Natural killer cell treated with Interleukin-12 subunit alpha and Interleukin-12 subunit beta and Interleukin-15 and Interleukin-18, amount 100 ng/mL, for 72 hours (primary cell): Measurements from ENCODE around the gene NBL1. TPM values are rescaled to one million over a fixed set of nuclear protein-coding genes. Genes with fewer than 3 reads are reported as not detected.
A peak's percentile ranks its signal among the peaks of the same experiment; 100 is the strongest.

Experiments used
- ATAC-seq, 2 donors: fragments of 150-1000 bp; cut with Tn5 transposase in 1 of 2; sonication (Bioruptor Pico), chemical (Tn5 transposase) in 1 of 2; 2 replicates each; pipeline ENCODE4 v1.10.0; 2021
- DNase-seq: peaks from one replicate; pipeline ENCODE4 v3.0.0; 2022; ENCODE audit warnings: low spot score
- H3K27ac Mint-ChIP-seq, 2 donors: 1 replicate in 1 of 2; 2 replicates in 1 of 2; pipeline ENCODE4 v1.8.0; 2022; ENCODE audit warnings: mixed read lengths in 2 of 2, mild to moderate bottlenecking in 1 of 2, moderate library complexity in 1 of 2
- H3K27me3 Mint-ChIP-seq, 2 donors: 1 replicate in 1 of 2; 2 replicates in 1 of 2; pipeline ENCODE4 v1.8.0; 2022; ENCODE audit warnings: mixed read lengths in 2 of 2
- H3K36me3 Mint-ChIP-seq: one replicate; pipeline ENCODE4 v1.8.0; 2022; ENCODE audit warnings: mixed read lengths
- H3K4me1 Mint-ChIP-seq, 2 donors: 1 replicate in 1 of 2; 2 replicates in 1 of 2; pipeline ENCODE4 v1.8.0; 2022; ENCODE audit warnings: low read depth in 2 of 2, mixed read lengths in 2 of 2, mild to moderate bottlenecking in 1 of 2
- H3K4me3 Mint-ChIP-seq: one replicate; pipeline ENCODE4 v1.8.0; 2022; ENCODE audit warnings: mixed read lengths
- H3K9me3 Mint-ChIP-seq: 2 replicates; pipeline ENCODE4 v1.8.0; 2022; ENCODE audit warnings: mixed read lengths
- total RNA-seq, 2 donors: library from RNA; stranded (reverse); gene quantifications; one replicate each; pipeline ENCODE4 v1.2.3, GENCODE V29; 2022

NBL1 gene
- total RNA-seq, 2 donors from 2014 or later, result 9.3 to 24.4 TPM

DNA sequence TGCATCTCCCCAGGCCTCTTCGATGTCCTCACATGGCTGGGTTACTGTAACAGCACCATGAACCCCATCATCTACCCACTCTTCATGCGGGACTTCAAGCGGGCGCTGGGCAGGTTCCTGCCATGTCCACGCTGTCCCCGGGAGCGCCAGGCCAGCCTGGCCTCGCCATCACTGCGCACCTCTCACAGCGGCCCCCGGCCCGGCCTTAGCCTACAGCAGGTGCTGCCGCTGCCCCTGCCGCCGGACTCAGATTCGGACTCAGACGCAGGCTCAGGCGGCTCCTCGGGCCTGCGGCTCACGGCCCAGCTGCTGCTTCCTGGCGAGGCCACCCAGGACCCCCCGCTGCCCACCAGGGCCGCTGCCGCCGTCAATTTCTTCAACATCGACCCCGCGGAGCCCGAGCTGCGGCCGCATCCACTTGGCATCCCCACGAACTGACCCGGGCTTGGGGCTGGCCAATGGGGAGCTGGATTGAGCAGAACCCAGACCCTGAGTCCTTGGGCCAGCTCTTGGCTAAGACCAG, 34.9 kb downstream of the NBL1 start:
- no peaks in the 10 kb centered on the region for H3K4me1 Mint-ChIP-seq
- H3K36me3 Mint-ChIP-seq, result no peaks in the 10 kb centered on the region
- H3K9me3 Mint-ChIP-seq, result no peaks in the 10 kb centered on the region
- H3K27me3 Mint-ChIP-seq, result peaks cover 0 to 11% of the 10 kb centered on the region in 2 donors
- H3K4me3 Mint-ChIP-seq, result no peak overlapping the region
- no peak overlapping the region for H3K27ac Mint-ChIP-seq
- no peak for DNase-seq
- ATAC-seq, result peak in 1 of 2 donors; percentile 20

DNA sequence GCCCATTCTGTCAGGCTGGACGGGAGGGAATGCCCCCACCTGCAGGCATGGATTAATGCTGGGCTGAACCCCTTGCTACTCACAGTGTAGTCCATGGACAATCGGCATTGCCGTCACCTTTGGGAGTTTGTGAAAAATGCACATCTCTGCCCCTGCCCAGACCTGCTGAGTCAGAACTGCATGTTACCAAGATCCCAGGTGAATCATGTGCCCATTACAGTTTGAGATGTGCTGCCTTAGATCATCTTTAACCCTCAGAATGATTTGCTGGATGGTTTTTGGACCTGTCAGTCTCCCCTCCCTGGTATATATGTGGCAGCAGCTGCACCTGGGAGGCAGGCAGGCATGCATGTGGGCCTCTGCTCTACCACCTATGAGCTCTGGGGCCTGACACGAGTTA, 35.6 kb downstream of the NBL1 start:
- DNase-seq (no peak), ATAC-seq (no peak)
- Mint-ChIP-seq H3K9me3 (no peaks in the 10 kb centered on the region), H3K27me3 (peaks cover 0 to 10% of the 10 kb centered on the region in 2 donors), H3K36me3 (no peaks in the 10 kb centered on the region), H3K4me3 (no peak overlapping the region), H3K27ac (no peak overlapping the region), H3K4me1 (no peaks in the 10 kb centered on the region)

DNA sequence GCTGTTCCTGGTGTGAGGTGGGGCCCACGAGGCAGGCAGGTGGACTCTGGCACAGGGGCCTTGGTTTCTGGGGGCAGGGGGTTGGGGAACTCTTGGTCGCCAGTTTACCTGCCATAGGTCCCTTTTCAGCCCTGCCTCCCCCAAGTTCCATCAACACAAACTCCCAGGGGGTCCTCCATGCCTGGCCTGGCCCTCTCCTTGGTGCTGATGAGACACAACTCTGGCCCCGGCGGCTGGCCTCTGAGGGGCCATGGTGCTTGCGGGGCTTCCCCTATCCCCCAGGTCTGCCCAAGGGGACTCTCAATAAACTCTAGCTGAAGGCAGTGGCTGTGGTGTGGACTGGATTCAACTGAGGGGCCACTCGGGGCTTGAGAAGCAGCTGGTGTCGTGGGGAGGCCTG, 36.5 kb downstream of the NBL1 start:
- no peak overlapping the region for H3K27ac Mint-ChIP-seq
- DNase-seq, result no peak
- no peaks in the 10 kb centered on the region for H3K9me3 Mint-ChIP-seq
- peaks cover 0 to 6% of the 10 kb centered on the region in 2 donors for H3K27me3 Mint-ChIP-seq
- no peaks in the 10 kb centered on the region for H3K36me3 Mint-ChIP-seq
- no peak for ATAC-seq
- H3K4me1 Mint-ChIP-seq, result no peaks in the 10 kb centered on the region
- no peak overlapping the region for H3K4me3 Mint-ChIP-seq

DNA sequence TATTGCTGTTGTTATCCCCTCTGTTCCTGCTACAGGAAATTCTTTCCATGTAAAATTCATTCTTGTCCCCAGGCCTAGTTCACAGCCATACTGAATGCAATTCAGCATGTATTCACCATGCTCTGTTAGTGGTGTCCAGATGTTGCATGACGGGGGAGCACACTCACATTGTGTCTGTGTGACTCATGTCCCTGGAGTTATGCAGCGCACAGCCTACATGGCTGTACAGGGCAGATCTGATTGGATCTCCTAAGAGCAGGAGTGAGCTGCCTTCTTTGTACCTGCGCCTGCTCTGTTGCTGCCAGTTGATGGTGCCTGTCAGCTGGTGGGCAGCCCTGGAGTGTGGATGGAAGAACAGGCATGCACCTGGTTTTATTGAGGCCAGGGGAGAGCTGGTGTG, 38.1 kb downstream of the NBL1 start:
- Mint-ChIP-seq H3K4me3 (no peak overlapping the region), H3K27ac (no peak overlapping the region), H3K4me1 (peaks cover 1 to 2% of the 10 kb centered on the region in 2 donors), H3K36me3 (no peaks in the 10 kb centered on the region), H3K27me3 (no peaks in the 10 kb centered on the region), H3K9me3 (no peaks in the 10 kb centered on the region)
- no peak for DNase-seq
- no peak for ATAC-seq

DNA sequence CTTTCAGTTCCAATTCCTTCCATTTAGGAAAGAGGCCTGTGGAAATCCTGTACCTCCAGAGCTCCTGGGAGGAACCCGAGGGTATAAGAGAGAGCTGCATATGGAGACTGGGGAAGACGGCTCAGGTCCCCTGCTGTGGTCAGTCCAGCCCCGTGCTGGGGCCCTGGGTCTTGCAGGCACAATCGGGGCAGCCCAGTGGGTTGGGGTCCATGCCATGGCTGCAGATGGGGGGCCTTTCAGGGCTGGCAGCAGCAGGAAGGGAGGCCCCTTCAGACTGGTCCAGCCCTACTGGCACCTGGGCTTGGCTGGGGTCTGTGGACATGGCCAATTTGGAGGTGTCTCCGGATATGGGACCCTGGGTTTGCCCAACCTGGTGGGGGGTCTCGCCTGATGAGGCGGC, 38.8 kb downstream of the NBL1 start:
- no peaks in the 10 kb centered on the region for H3K9me3 Mint-ChIP-seq
- no peak overlapping the region for H3K4me3 Mint-ChIP-seq
- no peak overlapping the region for H3K27ac Mint-ChIP-seq
- no peaks in the 10 kb centered on the region for H3K27me3 Mint-ChIP-seq
- H3K4me1 Mint-ChIP-seq, result peaks cover 8% of the 10 kb centered on the region in 2 donors
- H3K36me3 Mint-ChIP-seq, result no peaks in the 10 kb centered on the region
- DNase-seq (no peak), ATAC-seq (no peak)

DNA sequence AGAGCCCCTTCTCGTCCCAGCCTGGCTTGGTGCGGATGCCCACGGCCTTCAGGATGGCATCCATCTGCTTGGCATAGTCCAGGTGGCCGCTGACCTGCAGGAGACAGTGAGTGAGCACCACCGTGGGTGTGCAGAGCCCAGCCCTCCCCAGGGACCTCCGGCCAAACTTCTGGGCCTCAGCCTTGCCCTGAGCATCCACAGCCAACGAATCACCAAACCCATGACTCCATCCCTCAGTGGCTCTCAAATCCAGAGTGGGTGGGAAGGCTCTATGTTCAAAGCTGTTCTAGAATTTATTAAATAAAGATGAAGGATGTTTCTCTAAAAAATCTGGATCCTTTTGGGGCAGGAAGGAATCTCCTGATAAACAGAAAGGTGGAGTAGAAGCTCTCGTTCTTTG, 39.2 kb downstream of the NBL1 start:
- Mint-ChIP-seq H3K27ac (no peak overlapping the region), H3K36me3 (no peaks in the 10 kb centered on the region), H3K4me1 (peaks cover 12 to 13% of the 10 kb centered on the region in 2 donors), H3K4me3 (no peak overlapping the region), H3K9me3 (no peaks in the 10 kb centered on the region), H3K27me3 (no peaks in the 10 kb centered on the region)
- DNase-seq (no peak), ATAC-seq (no peak)

DNA sequence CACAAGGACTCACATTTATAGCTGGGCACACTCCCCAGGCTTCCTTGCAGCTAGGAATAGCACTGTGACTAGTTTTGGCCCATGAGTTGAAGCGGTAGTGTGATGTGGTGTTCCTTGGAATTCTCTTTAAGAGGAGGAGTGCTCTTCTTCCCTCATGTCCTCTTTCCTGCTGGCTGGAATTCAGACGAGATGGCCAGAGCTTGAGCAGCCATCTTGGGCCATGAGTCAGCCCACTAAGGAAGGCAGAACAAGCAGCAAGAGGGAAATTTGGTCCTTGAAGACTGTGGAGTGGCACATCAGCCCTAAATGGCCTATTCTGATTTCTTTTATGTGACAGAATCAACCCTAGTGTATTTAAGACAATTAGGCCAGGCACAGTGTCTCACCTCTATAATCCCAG, 40.6 kb downstream of the NBL1 start:
- no peak overlapping the region for H3K4me3 Mint-ChIP-seq
- H3K9me3 Mint-ChIP-seq, result no peaks in the 10 kb centered on the region
- DNase-seq, result no peak
- ATAC-seq, result no peak
- no peak overlapping the region for H3K27ac Mint-ChIP-seq
- H3K4me1 Mint-ChIP-seq, result peaks cover 23 to 26% of the 10 kb centered on the region in 2 donors
- H3K27me3 Mint-ChIP-seq, result no peaks in the 10 kb centered on the region
- no peaks in the 10 kb centered on the region for H3K36me3 Mint-ChIP-seq

DNA sequence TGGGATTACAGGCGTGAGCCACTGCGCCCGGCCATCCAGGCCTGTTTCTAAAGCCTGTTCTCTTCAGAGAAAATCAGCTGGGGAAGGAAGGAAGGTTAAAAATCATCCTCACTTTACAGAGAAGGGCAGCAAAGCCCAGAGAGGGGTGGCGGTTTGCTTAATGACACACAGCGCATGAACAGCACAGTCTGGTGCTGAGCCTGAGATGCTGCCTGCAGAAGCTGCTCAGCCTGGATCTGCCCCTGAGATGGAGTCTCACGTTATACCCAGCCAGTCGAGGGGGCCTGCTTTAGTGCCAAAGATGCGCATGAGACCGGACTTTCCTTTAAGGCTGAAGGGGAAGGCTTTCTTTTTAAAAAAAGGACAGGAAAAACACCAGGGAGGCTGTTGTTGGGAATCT, 41.9 kb downstream of the NBL1 start:
- H3K27me3 Mint-ChIP-seq, result no peaks in the 10 kb centered on the region
- H3K4me1 Mint-ChIP-seq, result peaks cover 27 to 37% of the 10 kb centered on the region in 2 donors
- no peak overlapping the region for H3K4me3 Mint-ChIP-seq
- DNase-seq (no peak), ATAC-seq (no peak)
- H3K27ac Mint-ChIP-seq, result no peak overlapping the region
- H3K36me3 Mint-ChIP-seq, result no peaks in the 10 kb centered on the region
- no peaks in the 10 kb centered on the region for H3K9me3 Mint-ChIP-seq

DNA sequence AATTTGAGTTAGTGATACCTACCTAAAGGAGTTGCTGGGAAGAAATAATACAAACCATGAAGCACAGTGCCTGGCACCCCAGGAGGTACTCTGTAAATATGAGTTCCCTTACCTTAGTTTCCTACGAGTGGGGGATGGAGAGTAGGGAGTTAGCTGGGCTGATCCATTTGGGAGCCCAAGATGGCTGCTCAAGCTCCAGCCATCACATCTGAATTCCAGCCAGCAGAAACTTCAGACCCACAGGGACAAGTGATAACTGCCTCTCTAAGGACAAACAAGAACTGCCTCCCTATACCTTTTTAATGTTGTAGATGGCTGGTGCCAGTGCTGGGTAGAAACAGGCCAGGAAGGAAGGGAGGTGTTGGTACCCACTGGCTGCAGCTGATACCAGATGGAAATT, 43.3 kb downstream of the NBL1 start:
- Mint-ChIP-seq H3K27me3 (no peaks in the 10 kb centered on the region), H3K36me3 (no peaks in the 10 kb centered on the region), H3K4me1 (peaks cover 27 to 45% of the 10 kb centered on the region in 2 donors), H3K27ac (peak overlapping the region; percentile 34 to 73), H3K4me3 (no peak overlapping the region), H3K9me3 (no peaks in the 10 kb centered on the region)
- ATAC-seq (no peak), DNase-seq (no peak)

DNA sequence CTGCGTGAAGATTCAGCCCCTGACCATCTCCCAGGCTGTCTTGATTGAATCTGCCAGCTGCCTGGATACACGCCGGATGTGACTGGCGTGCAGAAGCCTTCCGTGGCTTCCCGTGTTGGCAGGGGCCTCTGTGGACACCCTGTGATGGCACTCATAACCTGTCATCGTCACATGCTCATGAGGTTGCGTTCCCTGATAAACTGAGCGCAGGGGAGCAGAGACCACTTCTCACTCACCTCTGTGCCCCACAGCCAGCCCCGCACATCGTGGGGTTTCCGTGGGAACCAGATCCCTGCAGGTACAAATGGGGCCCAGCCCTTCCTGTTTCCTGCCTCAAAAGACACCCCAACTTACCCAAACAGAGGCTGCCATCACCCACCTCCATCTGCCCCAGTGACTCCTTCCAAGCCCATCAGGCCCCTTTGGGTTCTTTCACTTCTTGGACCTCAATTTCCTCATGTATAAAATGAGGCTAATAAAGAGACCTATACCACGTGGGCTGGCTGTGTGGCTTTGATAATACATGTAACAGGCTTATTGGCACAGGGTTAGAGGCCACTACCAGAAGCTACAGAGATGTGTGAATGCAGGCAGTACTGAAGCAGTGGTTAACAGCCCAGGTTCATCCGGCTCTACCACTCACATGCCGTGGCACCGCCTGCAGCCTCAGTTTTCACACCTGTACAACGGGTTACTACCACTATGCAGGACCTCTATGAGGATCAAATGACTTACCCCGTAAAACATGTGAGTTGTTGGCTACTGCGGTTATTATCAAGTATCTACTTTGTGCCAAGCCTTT, 44.1 kb downstream of the NBL1 start:
- Mint-ChIP-seq H3K4me1 (peaks cover 27 to 45% of the 10 kb centered on the region in 2 donors), H3K27ac (peak overlapping the region; percentile 52 to 73), H3K9me3 (no peaks in the 10 kb centered on the region), H3K4me3 (peak overlapping the region; percentile 14), H3K27me3 (no peaks in the 10 kb centered on the region), H3K36me3 (no peaks in the 10 kb centered on the region)
- DNase-seq, result no peak
- ATAC-seq, result peak; percentile 66 to 81

DNA sequence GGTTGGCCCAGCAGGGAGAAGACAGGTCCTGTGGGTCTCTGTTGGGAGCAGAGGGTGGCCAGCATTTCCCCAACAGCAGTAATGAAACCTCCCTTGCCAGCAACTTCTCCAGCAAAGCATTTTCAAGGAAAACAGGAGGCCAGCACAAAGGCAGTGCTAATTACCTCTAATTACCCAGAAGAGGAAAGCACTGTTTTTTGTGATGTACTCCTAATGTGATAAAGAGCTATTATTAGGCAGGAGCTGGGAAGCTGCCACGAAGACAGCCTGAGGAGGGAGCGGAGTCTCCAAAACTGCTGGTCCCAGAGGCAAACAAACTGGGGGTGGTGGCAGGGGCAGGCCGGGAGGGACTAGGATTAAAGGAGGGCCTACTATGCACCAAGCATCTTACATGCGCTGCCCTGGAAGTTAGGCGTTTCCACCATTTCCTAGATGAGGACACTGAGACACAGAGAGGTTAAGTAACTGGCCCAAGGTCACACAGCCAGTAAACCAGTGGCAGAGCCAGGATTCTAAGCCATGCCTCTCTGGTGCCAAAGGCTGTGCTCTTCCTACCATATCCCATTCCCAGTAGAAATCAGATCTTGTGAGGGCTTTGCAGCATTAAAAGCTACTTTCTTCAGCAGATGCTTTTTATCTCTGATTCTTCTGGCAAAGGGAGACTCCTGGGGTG, 45.1 kb downstream of the NBL1 start:
- ATAC-seq (no peak), DNase-seq (no peak)
- Mint-ChIP-seq H3K27ac (peak overlapping the region; percentile 52 to 73), H3K4me1 (peaks cover 27 to 45% of the 10 kb centered on the region in 2 donors), H3K4me3 (peak overlapping the region; percentile 14), H3K36me3 (no peaks in the 10 kb centered on the region), H3K9me3 (no peaks in the 10 kb centered on the region), H3K27me3 (no peaks in the 10 kb centered on the region)

DNA sequence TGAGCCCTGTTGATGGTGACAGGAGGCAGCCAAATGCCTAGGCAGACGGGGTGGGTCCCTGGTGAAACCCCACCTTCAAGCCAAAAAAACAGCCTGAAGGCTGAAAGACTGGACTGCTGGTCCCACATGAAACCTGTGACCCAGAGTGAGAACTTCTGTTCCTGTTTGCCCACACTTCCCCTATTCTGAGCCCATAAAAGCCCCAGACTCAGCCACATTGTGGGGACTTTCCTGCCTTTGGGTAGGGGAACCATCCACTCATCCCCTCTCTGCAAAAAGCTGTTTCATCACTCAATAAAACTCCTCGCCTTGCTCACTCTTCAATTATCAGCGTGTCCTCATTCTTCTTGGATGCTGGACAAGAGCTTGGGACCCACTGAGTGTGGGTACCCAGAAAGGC, 45.7 kb downstream of the NBL1 start:
- H3K4me3 Mint-ChIP-seq, result no peak overlapping the region
- DNase-seq (peak; percentile 72), ATAC-seq (peak; percentile 41 to 86)
- H3K9me3 Mint-ChIP-seq, result no peaks in the 10 kb centered on the region
- H3K4me1 Mint-ChIP-seq, result peaks cover 27 to 45% of the 10 kb centered on the region in 2 donors
- no peaks in the 10 kb centered on the region for H3K36me3 Mint-ChIP-seq
- H3K27me3 Mint-ChIP-seq, result no peaks in the 10 kb centered on the region
- peak overlapping the region; percentile 35 to 67 for H3K27ac Mint-ChIP-seq

DNA sequence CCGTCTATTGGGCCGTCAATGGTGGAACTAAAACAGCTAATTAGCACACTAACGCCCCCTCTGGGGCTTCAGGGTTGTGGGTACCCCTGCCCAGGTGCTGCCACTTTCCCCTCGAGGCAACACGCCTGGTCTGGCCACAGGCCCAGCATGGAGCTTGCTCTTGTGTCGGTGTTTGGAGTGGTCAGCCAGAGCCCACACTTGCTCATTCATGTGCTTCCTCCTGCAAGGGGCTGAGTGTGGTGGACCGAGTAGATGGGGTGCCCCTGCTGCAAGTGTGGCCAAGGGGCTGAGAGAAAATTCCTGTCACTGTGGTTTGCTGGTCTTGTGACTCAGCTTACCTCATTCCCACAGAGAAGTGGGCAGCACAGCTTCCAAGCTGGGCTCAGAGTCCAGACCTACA, 46.2 kb downstream of the NBL1 start:
- H3K36me3 Mint-ChIP-seq, result no peaks in the 10 kb centered on the region
- no peaks in the 10 kb centered on the region for H3K27me3 Mint-ChIP-seq
- H3K27ac Mint-ChIP-seq, result peak overlapping the region; percentile 35 to 67
- peaks cover 27 to 45% of the 10 kb centered on the region in 2 donors for H3K4me1 Mint-ChIP-seq
- H3K9me3 Mint-ChIP-seq, result no peaks in the 10 kb centered on the region
- no peak overlapping the region for H3K4me3 Mint-ChIP-seq
- peak; percentile 33 to 54 for ATAC-seq
- DNase-seq, result no peak

DNA sequence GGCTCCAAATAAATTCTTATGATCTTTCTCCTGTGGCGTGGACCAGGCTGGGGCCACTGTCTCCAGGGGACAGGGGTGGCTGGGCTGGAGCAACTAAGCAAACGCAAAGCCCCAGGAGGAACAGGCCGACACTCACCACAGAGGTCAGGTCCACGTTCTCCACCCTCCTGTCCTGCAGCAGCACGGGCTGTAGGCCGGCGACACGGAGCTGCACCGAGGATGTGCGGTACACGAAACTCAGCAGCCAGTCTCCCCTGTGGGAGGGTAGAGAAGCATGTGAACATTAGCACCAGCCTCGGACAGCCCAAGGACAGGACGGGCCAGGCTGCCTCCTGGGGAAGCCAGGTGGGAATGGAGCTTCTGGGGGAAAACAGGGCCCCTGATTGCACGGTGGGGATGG, 50.2 kb downstream of the NBL1 start:
- ATAC-seq (no peak), DNase-seq (no peak)
- no peak overlapping the region for H3K27ac Mint-ChIP-seq
- H3K4me1 Mint-ChIP-seq, result peaks cover 6 to 23% of the 10 kb centered on the region in 2 donors
- no peaks in the 10 kb centered on the region for H3K9me3 Mint-ChIP-seq
- H3K27me3 Mint-ChIP-seq, result no peaks in the 10 kb centered on the region
- no peak overlapping the region for H3K4me3 Mint-ChIP-seq
- H3K36me3 Mint-ChIP-seq, result no peaks in the 10 kb centered on the region
